ENCODE measurements around the gene SYNPR. TPM values are rescaled to one million over a fixed set of nuclear protein-coding genes. Genes with fewer than 3 reads are reported as not detected.

SYNPR gene
- total RNA-seq, 1 donor from 2014 or later, result not detected

- Mint-ChIP-seq H3K27me3 (ENCODE audit: low read depth) (no peaks in the 10 kb centered on the region), H3K4me3 (no peak overlapping the region), H3K9me3 (peaks cover 2% of the 10 kb centered on the region), H3K36me3 (ENCODE audit: low read depth) (no peaks in the 10 kb centered on the region), H3K27ac (ENCODE audit: unreplicated experiment) (no peak overlapping the region), H3K4me1 (no peaks in the 10 kb centered on the region)
- no peak for DNase-seq (ENCODE audit: low read depth, low spot score)
- no peak for TF ChIP-seq CTCF (conservative IDR thresholded peaks at IDR 0.05)
These were observed 122.2 kb downstream of the SYNPR start for GRCh38 chr3:63400246-63400860.

- no peak for DNase-seq (ENCODE audit: low read depth, low spot score)
- Mint-ChIP-seq H3K9me3 (peaks cover 6% of the 10 kb centered on the region), H3K4me1 (no peaks in the 10 kb centered on the region), H3K27ac (ENCODE audit: unreplicated experiment) (no peak overlapping the region), H3K4me3 (no peak overlapping the region), H3K27me3 (ENCODE audit: low read depth) (peaks cover 4% of the 10 kb centered on the region), H3K36me3 (ENCODE audit: low read depth) (no peaks in the 10 kb centered on the region)
- no peak for TF ChIP-seq CTCF (conservative IDR thresholded peaks at IDR 0.05)
These were observed 127.8 kb downstream of the SYNPR start for GRCh38 chr3:63405882-63406281.

- H3K27ac Mint-ChIP-seq (ENCODE audit: unreplicated experiment), result no peak overlapping the region
- TF ChIP-seq CTCF (conservative IDR thresholded peaks at IDR 0.05), result no peak
- no peaks in the 10 kb centered on the region for H3K36me3 Mint-ChIP-seq (ENCODE audit: low read depth)
- no peak for DNase-seq (ENCODE audit: low read depth, low spot score)
- H3K27me3 Mint-ChIP-seq (ENCODE audit: low read depth), result peaks cover 4% of the 10 kb centered on the region
- peaks cover 4% of the 10 kb centered on the region for H3K9me3 Mint-ChIP-seq
- peaks cover 9% of the 10 kb centered on the region for H3K4me1 Mint-ChIP-seq
- no peak overlapping the region for H3K4me3 Mint-ChIP-seq
These were observed 135.4 kb downstream of the SYNPR start for GRCh38 chr3:63413523-63413922.

- Mint-ChIP-seq H3K27ac (ENCODE audit: unreplicated experiment) (no peak overlapping the region), H3K36me3 (ENCODE audit: low read depth) (no peaks in the 10 kb centered on the region), H3K4me3 (no peak overlapping the region), H3K9me3 (no peaks in the 10 kb centered on the region), H3K4me1 (peaks cover 9% of the 10 kb centered on the region), H3K27me3 (ENCODE audit: low read depth) (no peaks in the 10 kb centered on the region)
- no peak for DNase-seq (ENCODE audit: low read depth, low spot score)
- no peak for TF ChIP-seq CTCF (conservative IDR thresholded peaks at IDR 0.05)
These were observed 136.5 kb downstream of the SYNPR start for GRCh38 chr3:63414607-63415006.

GRCh38 chr3:63429905-63430304, 151.8 kb downstream of the SYNPR start:
- DNase-seq (ENCODE audit: low read depth, low spot score), result no peak
- Mint-ChIP-seq H3K27ac (ENCODE audit: unreplicated experiment) (no peak overlapping the region), H3K27me3 (ENCODE audit: low read depth) (no peaks in the 10 kb centered on the region), H3K4me3 (no peak overlapping the region), H3K4me1 (no peaks in the 10 kb centered on the region), H3K9me3 (no peaks in the 10 kb centered on the region), H3K36me3 (ENCODE audit: low read depth) (no peaks in the 10 kb centered on the region)
- TF ChIP-seq CTCF (conservative IDR thresholded peaks at IDR 0.05), result no peak

Data from neural crest cell (in vitro differentiated cells).